Ishikawa (cell line): Measurements from ENCODE around the gene RPL7L1.

Source experiments
- CEBPB ChIP-seq: IDR thresholded peaks from 2 replicates; pipeline ENCODE4 v1.6.1; 2012
- CREB1 ChIP-seq: IDR thresholded peaks from 2 replicates; pipeline ENCODE4 v1.6.1; 2012; ENCODE audit warnings: low read depth
- EGR1 ChIP-seq: IDR thresholded peaks from 2 replicates; pipeline ENCODE4 v1.6.1; 2012
- EP300 ChIP-seq: IDR thresholded peaks from 2 replicates; pipeline ENCODE4 v1.6.1; 2012; ENCODE audit warnings: borderline replicate concordance
- FOXM1 ChIP-seq: IDR thresholded peaks from 2 replicates; pipeline ENCODE4 v1.6.1; 2012; ENCODE audit warnings: low read depth, borderline replicate concordance
- NFIC ChIP-seq: IDR thresholded peaks from 2 replicates; pipeline ENCODE4 v1.6.1; 2012
- RAD21 ChIP-seq: IDR thresholded peaks from 2 replicates; pipeline ENCODE4 v1.6.1; 2012; ENCODE audit warnings: low read depth
- REST ChIP-seq: IDR thresholded peaks from 2 replicates; pipeline ENCODE4 v1.6.1; 2012; ENCODE audit warnings: low read depth, mild to moderate bottlenecking
- TAF1 ChIP-seq: IDR thresholded peaks from 2 replicates; pipeline ENCODE4 v1.6.1; 2012; ENCODE audit warnings: low read depth, mild to moderate bottlenecking
- TCF12 ChIP-seq: IDR thresholded peaks from 2 replicates; pipeline ENCODE4 v1.6.1; 2012; ENCODE audit warnings: low read depth
- TEAD4 ChIP-seq: IDR thresholded peaks from 2 replicates; pipeline ENCODE4 v1.6.1; 2012
- YY1 ChIP-seq: IDR thresholded peaks from 2 replicates; pipeline ENCODE4 v1.6.1; 2012; ENCODE audit warnings: low read depth
- ZBTB7A ChIP-seq: IDR thresholded peaks from 2 replicates; pipeline ENCODE4 v1.6.1; 2012; ENCODE audit warnings: low read depth
- TF ChIP-seq, protein P1 (sequence below): IDR thresholded peaks from 2 replicates; pipeline ENCODE4 v1.6.1; 2012
- TF ChIP-seq, protein P2 (sequence below): IDR thresholded peaks from 2 replicates; pipeline ENCODE4 v1.6.1; 2012

The RPL7L1 gene

DNA sequence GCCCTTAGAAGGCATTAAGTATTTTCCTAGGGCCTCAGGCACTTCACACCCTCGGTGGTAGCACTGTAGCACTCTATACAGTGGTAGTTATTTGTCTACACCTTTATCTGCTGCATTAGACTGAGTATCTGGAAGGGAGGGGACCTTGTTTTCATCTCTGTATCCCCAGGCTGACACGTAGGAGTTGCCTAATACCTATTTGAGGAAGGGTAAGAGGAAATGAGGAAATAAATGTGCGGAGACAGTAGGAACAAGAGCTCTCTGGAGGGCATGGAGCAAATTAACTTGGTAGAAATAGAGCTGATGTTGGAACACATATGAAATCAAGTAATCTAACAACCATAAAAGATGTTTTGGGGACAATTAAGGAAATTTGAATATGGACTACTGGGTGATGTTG is 53.8 kb downstream of the RPL7L1 start:
- TF ChIP-seq EGR1 (no peak), ZBTB7A (no peak), CEBPB (no peak)
- TF ChIP-seq, protein P1, sequence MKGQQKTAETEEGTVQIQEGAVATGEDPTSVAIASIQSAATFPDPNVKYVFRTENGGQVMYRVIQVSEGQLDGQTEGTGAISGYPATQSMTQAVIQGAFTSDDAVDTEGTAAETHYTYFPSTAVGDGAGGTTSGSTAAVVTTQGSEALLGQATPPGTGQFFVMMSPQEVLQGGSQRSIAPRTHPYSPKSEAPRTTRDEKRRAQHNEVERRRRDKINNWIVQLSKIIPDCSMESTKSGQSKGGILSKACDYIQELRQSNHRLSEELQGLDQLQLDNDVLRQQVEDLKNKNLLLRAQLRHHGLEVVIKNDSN: no peak

- no peak for TF ChIP-seq FOXM1
- no peak for TF ChIP-seq EP300
- TF ChIP-seq, protein P1: no peak
- no peak for TF ChIP-seq ZBTB7A
- TF ChIP-seq CEBPB: no peak
- TF ChIP-seq RAD21: no peak
Observed at GRCh38 chr6:42935322-42935721, 55.9 kb downstream of the RPL7L1 start.

- TF ChIP-seq NFIC (no peak), EP300 (no peak), CREB1 (no peak)
- TF ChIP-seq, protein P2, sequence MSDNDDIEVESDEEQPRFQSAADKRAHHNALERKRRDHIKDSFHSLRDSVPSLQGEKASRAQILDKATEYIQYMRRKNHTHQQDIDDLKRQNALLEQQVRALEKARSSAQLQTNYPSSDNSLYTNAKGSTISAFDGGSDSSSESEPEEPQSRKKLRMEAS: no peak
Observed at GRCh38 chr6:42936398-42936797, 57.0 kb downstream of the RPL7L1 start.

GRCh38 chr6:42937548-42938427 is 58.4 kb downstream of the RPL7L1 start:
- TF ChIP-seq NFIC (no peak), EP300 (no peak), CEBPB (no peak), TAF1 (no peak), REST (no peak), RAD21 (no peak), TCF12 (no peak), FOXM1 (no peak), EGR1 (no peak), YY1 (no peak), TEAD4 (no peak), ZBTB7A (no peak)
- TF ChIP-seq, protein P1: no peak
- TF ChIP-seq, protein P2: no peak

DNA sequence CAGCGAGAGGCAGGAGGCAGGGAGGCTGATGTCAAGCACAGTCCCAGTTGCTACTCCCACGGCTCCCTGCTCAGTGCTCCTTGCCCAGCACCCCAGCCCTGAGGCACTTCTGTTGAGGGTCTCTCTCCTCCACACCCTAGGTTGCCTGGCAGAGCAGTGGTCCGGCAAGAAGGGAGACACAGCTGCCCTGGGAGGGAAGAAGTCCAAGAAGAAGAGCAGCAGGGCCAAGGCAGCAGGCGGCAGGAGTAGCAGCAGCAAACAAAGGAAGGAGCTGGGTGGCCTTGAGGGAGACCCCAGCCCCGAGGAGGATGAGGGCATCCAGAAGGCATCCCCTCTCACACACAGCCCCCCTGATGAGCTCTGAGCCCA is 59.0 kb downstream of the RPL7L1 start:
- TF ChIP-seq TEAD4 (no peak), EGR1 (no peak), RAD21 (no peak), FOXM1 (no peak), CREB1 (no peak), TCF12 (no peak), YY1 (no peak), TAF1 (no peak)

DNA sequence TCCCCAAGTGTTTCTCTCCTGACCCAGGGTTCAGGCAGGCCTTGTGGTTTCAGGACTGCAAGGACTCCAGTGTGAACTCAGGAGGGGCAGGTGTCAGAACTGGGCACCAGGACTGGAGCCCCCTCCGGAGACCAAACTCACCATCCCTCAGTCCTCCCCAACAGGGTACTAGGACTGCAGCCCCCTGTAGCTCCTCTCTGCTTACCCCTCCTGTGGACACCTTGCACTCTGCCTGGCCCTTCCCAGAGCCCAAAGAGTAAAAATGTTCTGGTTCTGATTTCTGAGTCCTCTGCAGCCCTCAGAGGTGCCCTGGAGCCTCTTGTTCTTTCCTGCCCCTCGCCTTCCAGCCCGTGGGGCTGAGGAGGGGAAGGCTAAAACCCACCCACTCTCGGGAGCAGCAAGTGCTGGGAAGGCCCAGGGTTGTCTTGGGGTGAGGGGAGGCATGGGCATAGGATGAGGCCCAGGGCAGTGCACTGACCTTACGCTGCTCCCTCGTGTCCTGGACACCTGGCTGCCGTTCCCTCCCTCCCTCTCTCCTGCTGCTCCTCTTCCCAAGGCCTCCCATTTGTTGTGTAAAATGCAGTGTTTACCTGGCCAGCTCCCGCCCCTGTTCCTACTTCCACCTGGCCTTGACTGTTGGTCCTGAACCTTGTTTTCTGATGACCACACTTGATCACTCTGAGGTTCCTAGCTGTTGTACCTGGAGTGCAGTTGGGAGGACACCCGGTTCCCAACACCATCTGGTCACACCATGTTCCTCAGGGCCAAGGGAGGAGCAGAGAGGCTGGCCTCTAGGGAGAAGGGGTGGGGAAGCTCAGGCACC is 59.8 kb downstream of the RPL7L1 start:
- TF ChIP-seq, protein P2: no peak
- no peak for TF ChIP-seq CREB1
- TF ChIP-seq, protein P1: no peak
